HepG2 (cell line): ENCODE results near the gene JAK2. TPM values are rescaled to one million over a fixed set of nuclear protein-coding genes. Genes with fewer than 3 reads are reported as not detected.
A peak's percentile ranks its signal among the peaks of the same experiment; 100 is the strongest.

Source experiments
- CAMTA2 ChIP-seq: sonication (generic); formaldehyde crosslinking; IDR thresholded peaks from 2 replicates; pipeline ENCODE4 v1.4.0; 2020; ENCODE audit warnings: mild to moderate bottlenecking, missing genetic modification reagents, borderline replicate concordance
- FLYWCH1 ChIP-seq: sonication (generic); formaldehyde crosslinking; IDR thresholded peaks from 2 replicates; pipeline ENCODE4 v1.8.1; 2023; ENCODE audit warnings: mild to moderate bottlenecking, missing genetic modification reagents
- HOXA9 ChIP-seq: sonication (generic); formaldehyde crosslinking; IDR thresholded peaks from 2 replicates; pipeline ENCODE4 v1.8.1; 2022; ENCODE audit warnings: missing genetic modification reagents, mild to moderate bottlenecking, moderate library complexity, borderline replicate concordance
- PAX8 ChIP-seq: sonication (generic); formaldehyde crosslinking; IDR thresholded peaks from 2 replicates; pipeline ENCODE4 v1.8.0; 2022; ENCODE audit warnings: mild to moderate bottlenecking, missing genetic modification reagents, borderline replicate concordance
- POLR2AphosphoS5 ChIP-seq: IDR thresholded peaks from 2 replicates; pipeline ENCODE4 v1.6.1; 2012; ENCODE audit warnings: low read depth, low read length
- RXRA ChIP-seq: sonication (generic); formaldehyde crosslinking; IDR thresholded peaks from 2 replicates; pipeline ENCODE4 v1.5.1; 2020; ENCODE audit warnings: missing genetic modification reagents
- SMARCE1 ChIP-seq: fragments of 450-650 bp; IDR thresholded peaks from 2 replicates; pipeline ENCODE4 v1.6.1; 2017; ENCODE audit warnings: borderline replicate concordance
- SOX13 ChIP-seq, 3 experiments: fragments of 450-650 bp in 1 of 3; sonication (generic) in 1 of 3; formaldehyde crosslinking in 1 of 3; IDR thresholded peaks in 2 of 3; conservative IDR thresholded peaks in 1 of 3; 2 replicates each; pipeline versions ENCODE4 v1.5.0 to v1.6.1; 2016 to 2020; ENCODE audit warnings: antibody characterized with exemption in 1 of 3, mild to moderate bottlenecking in 1 of 3, missing compliant biosample characterization in 1 of 3, missing genetic modification reagents in 1 of 3, moderate library complexity in 1 of 3
- SP140L ChIP-seq: sonication (generic); formaldehyde crosslinking; IDR thresholded peaks from 2 replicates; pipeline ENCODE4 v1.4.0; 2020; ENCODE audit warnings: missing genetic modification reagents, borderline replicate concordance
- SRF ChIP-seq: IDR thresholded peaks from 2 replicates; pipeline ENCODE4 v1.6.1; 2011; ENCODE audit warnings: mild to moderate bottlenecking, low read depth, low read length, moderate library complexity
- ZNF160 ChIP-seq: sonication (generic); formaldehyde crosslinking; IDR thresholded peaks from 2 replicates; pipeline ENCODE4 v1.8.0; 2022; ENCODE audit warnings: mild to moderate bottlenecking, inconsistent platforms, missing genetic modification reagents
- ZNF83 ChIP-seq: sonication (generic); formaldehyde crosslinking; IDR thresholded peaks from 2 replicates; pipeline ENCODE4 v1.4.0; 2020; ENCODE audit warnings: missing genetic modification reagents, mild to moderate bottlenecking, borderline replicate concordance
- polyA plus RNA-seq, 8 experiments: library from polyadenylated mRNA; depleted of rRNA in 3 of 8; stranded (reverse) in 7 of 8; unstranded in 1 of 8; fragments of >200 nt; fragmentation: Illumina TruSeq in 4 of 8; extraction: Trizol in 4 of 8; gene quantifications; 2 replicates each; pipeline versions ENCODE4 v1.2.1 to v1.2.3, GENCODE V29; 2011 to 2016; ENCODE audit warnings: low read depth in 4 of 8, missing spikeins in 1 of 8, mixed read lengths in 1 of 8; ENCODE audit not compliant: insufficient read depth in 1 of 8
- total RNA-seq, 5 experiments: library from RNA; depleted of rRNA; stranded (reverse); fragments of >200 nt; fragmentation: Illumina TruSeq; extraction: Trizol; gene quantifications; 2 replicates each; pipeline ENCODE4 v1.2.3, GENCODE V29; 2016; ENCODE audit warnings: low read depth in 1 of 5
- TF ChIP-seq, protein P1 (sequence below): sonication (generic); formaldehyde crosslinking; IDR thresholded peaks from 2 replicates; pipeline ENCODE4 v1.5.1; 2020; ENCODE audit warnings: missing genetic modification reagents, mild to moderate bottlenecking, borderline replicate concordance
- TF ChIP-seq, protein P2 (sequence below): sonication (generic); formaldehyde crosslinking; IDR thresholded peaks from 2 replicates; pipeline ENCODE4 v1.8.0; 2022; ENCODE audit warnings: mild to moderate bottlenecking, missing genetic modification reagents; ENCODE audit not compliant: insufficient replicate concordance
- TF ChIP-seq, protein P3 (sequence below): sonication (generic); formaldehyde crosslinking; IDR thresholded peaks from 2 replicates; pipeline ENCODE4 v1.4.0; 2020; ENCODE audit warnings: missing genetic modification reagents, borderline replicate concordance
- TF ChIP-seq, protein P4 (sequence below): sonication (generic); formaldehyde crosslinking; IDR thresholded peaks from 2 replicates; pipeline ENCODE4 v1.8.1; 2023; ENCODE audit warnings: missing genetic modification reagents, inconsistent platforms, borderline replicate concordance

The JAK2 gene
- total and polyA plus RNA-seq, 2 of the 13 experiments (the other 11 are each of a cell fraction or from before 2014, with no cell fraction given) = 1.1 to 4.1 TPM

DNA sequence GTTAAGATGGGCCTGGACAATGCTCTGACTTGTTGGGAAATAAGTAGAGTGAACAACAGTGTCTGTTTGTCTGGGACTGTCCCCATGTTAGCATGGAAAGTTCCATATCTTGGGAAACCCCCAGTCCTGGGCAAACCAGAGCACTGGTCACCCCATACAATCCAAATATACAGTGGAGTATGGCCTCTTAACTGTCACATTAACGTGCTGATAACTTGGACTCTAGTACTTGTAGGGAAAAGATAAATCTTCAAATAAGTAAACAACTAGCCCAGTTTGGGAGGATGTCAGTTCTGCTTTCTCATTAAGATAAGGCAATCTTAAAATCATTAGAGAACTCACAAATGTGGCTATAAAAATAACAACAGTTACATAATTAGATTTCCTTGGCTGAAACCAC lies 47.6 kb upstream of the JAK2 start (continued):
- TF ChIP-seq POLR2AphosphoS5 = no peak
- no peak for TF ChIP-seq ZNF160 (CRISPR knock-in tag)
- TF ChIP-seq, protein P1, sequence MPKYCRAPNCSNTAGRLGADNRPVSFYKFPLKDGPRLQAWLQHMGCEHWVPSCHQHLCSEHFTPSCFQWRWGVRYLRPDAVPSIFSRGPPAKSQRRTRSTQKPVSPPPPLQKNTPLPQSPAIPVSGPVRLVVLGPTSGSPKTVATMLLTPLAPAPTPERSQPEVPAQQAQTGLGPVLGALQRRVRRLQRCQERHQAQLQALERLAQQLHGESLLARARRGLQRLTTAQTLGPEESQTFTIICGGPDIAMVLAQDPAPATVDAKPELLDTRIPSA = no peak
- TF ChIP-seq PAX8 = no peak
- TF ChIP-seq, protein P2, sequence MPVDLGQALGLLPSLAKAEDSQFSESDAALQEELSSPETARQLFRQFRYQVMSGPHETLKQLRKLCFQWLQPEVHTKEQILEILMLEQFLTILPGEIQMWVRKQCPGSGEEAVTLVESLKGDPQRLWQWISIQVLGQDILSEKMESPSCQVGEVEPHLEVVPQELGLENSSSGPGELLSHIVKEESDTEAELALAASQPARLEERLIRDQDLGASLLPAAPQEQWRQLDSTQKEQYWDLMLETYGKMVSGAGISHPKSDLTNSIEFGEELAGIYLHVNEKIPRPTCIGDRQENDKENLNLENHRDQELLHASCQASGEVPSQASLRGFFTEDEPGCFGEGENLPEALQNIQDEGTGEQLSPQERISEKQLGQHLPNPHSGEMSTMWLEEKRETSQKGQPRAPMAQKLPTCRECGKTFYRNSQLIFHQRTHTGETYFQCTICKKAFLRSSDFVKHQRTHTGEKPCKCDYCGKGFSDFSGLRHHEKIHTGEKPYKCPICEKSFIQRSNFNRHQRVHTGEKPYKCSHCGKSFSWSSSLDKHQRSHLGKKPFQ (CRISPR knock-in tag) = no peak
- TF ChIP-seq RXRA = no peak
- no peak for TF ChIP-seq SMARCE1
- no peak for TF ChIP-seq CAMTA2 (CRISPR knock-in tag)
- no peak for TF ChIP-seq ZNF83 (CRISPR knock-in tag)
- TF ChIP-seq, protein P3, sequence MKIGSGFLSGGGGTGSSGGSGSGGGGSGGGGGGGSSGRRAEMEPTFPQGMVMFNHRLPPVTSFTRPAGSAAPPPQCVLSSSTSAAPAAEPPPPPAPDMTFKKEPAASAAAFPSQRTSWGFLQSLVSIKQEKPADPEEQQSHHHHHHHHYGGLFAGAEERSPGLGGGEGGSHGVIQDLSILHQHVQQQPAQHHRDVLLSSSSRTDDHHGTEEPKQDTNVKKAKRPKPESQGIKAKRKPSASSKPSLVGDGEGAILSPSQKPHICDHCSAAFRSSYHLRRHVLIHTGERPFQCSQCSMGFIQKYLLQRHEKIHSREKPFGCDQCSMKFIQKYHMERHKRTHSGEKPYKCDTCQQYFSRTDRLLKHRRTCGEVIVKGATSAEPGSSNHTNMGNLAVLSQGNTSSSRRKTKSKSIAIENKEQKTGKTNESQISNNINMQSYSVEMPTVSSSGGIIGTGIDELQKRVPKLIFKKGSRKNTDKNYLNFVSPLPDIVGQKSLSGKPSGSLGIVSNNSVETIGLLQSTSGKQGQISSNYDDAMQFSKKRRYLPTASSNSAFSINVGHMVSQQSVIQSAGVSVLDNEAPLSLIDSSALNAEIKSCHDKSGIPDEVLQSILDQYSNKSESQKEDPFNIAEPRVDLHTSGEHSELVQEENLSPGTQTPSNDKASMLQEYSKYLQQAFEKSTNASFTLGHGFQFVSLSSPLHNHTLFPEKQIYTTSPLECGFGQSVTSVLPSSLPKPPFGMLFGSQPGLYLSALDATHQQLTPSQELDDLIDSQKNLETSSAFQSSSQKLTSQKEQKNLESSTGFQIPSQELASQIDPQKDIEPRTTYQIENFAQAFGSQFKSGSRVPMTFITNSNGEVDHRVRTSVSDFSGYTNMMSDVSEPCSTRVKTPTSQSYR (CRISPR knock-in tag) = no peak
- TF ChIP-seq FLYWCH1 = no peak
- TF ChIP-seq SRF = no peak
- no peak for TF ChIP-seq SOX13 (IDR thresholded peaks at IDR 0.05)
- 0 out of 4 replicates have a peak, but pooled peaks of 1 of the 2 experiments have one; percentile 28 for TF ChIP-seq SOX13 (CRISPR knock-in tag; conservative IDR thresholded peaks at IDR 0.05 in 1 of 2, IDR thresholded peaks at IDR 0.05 in 1 of 2)
- TF ChIP-seq HOXA9 (CRISPR knock-in tag) = no peak
- no peak for TF ChIP-seq SP140L (CRISPR knock-in tag)
- TF ChIP-seq, protein P4, sequence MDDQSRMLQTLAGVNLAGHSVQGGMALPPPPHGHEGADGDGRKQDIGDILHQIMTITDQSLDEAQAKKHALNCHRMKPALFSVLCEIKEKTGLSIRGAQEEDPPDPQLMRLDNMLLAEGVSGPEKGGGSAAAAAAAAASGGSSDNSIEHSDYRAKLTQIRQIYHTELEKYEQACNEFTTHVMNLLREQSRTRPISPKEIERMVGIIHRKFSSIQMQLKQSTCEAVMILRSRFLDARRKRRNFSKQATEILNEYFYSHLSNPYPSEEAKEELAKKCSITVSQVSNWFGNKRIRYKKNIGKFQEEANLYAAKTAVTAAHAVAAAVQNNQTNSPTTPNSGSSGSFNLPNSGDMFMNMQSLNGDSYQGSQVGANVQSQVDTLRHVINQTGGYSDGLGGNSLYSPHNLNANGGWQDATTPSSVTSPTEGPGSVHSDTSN (CRISPR knock-in tag) = no peak
